K562 (cell line): ENCODE results near the gene LIPE. TPM values are rescaled to one million over a fixed set of nuclear protein-coding genes. Genes with fewer than 3 reads are reported as not detected.

Source experiments
- ATAC-seq: fragments of 200-7000 bp; cut with Tn5 transposase; 3 replicates; pipeline ENCODE4 v1.9.1; 2020; ENCODE audit warnings: moderate library complexity
- BruUV-seq: library from RNA; stranded (reverse); fragments of 400-500 nt; replicated peaks from 2 replicates; lab custom pipeline; 2021; lab: Mats Ljungman, UMichigan
- CTCF ChIA-PET: fragments of 300-600 bp; formaldehyde crosslinking; extraction: SDS; loops from one replicate; lab custom pipeline; 2021; ENCODE audit warnings: low intra/inter-chr PET ratio; lab: Yijun Ruan, JAX
- POLR2A ChIA-PET: fragments of 300-600, 350-650 bp; sonication (Branson Sonifier 250); formaldehyde crosslinking; extraction: SDS; loops from one replicate; lab custom pipeline; 2021; ENCODE audit warnings: antibody characterized with exemption, inconsistent platforms; lab: Yijun Ruan, JAX
- DNase-seq, 4 experiments: peaks; one replicate each; pipeline versions ENCODE4 v3.0.0 to v3.0.0-alpha.2; 2011 to 2018; ENCODE audit warnings: low spot score in 3 of 4, mixed read lengths in 3 of 4; ENCODE audit errors: extremely low read depth in 1 of 4
- FAIRE-seq: peaks from 2 replicates; lab custom pipeline; 2011; peaks lifted over from hg19 to GRCh38; lab: Jason Lieb, UNC
- H2AFZ ChIP-seq: 2 replicates; pipeline ENCODE4 v1.6.0; 2011; ENCODE audit warnings: low read depth, low read length, control low read depth, inconsistent platforms
- H3K27ac ChIP-seq: fragments of 200-600 bp; 3 replicates; pipeline ENCODE4 v1.8.0; 2011; ENCODE audit warnings: low read depth, mild to moderate bottlenecking, control low read depth, inconsistent platforms, low read length, moderate library complexity, mixed read lengths; ENCODE audit errors: extremely low read depth
- H3K27me3 ChIP-seq, 2 experiments: fragments of 300-600 bp in 1 of 2; 2 replicates in 1 of 2; 3 replicates in 1 of 2; pipeline versions ENCODE4 v1.6.0 to v1.8.0; 2011; ENCODE audit warnings: inconsistent platforms in 2 of 2, low read length in 2 of 2, mild to moderate bottlenecking in 1 of 2, mixed read lengths in 1 of 2, moderate library complexity in 1 of 2; ENCODE audit not compliant: control insufficient read depth in 2 of 2, insufficient read depth in 2 of 2
- H3K36me3 ChIP-seq: fragments of 300-600 bp; 3 replicates; pipeline ENCODE4 v1.8.0; 2011; ENCODE audit warnings: mild to moderate bottlenecking, low read length, inconsistent platforms; ENCODE audit not compliant: control insufficient read depth, insufficient read depth
- H3K4me1 ChIP-seq, 2 experiments: fragments of 200-600 bp in 1 of 2; replicated peaks in 1 of 2; 2 replicates in 1 of 2; 3 replicates in 1 of 2; pipeline versions ENCODE4 v1.5.1 to v1.8.0; 2011; ENCODE audit warnings: inconsistent platforms in 2 of 2, low read length in 2 of 2, mild to moderate bottlenecking in 1 of 2, mixed read lengths in 1 of 2, moderate library complexity in 1 of 2; ENCODE audit not compliant: control insufficient read depth in 2 of 2, insufficient read depth in 2 of 2
- H3K4me2 ChIP-seq: 2 replicates; pipeline ENCODE4 v1.6.1; 2011; ENCODE audit warnings: low read length, control low read depth, inconsistent platforms, mixed read lengths; ENCODE audit not compliant: insufficient read depth
- H3K4me3 ChIP-seq: fragments of 200-600 bp; sonication (generic), shearing (Covaris generic); 2 replicates; pipeline ENCODE4 v1.5.1; 2016; ENCODE audit warnings: control low read depth, inconsistent platforms
- H3K79me2 ChIP-seq: fragments of 200-600 bp; 3 replicates; pipeline ENCODE4 v1.8.0; 2011; ENCODE audit warnings: low read length, inconsistent platforms; ENCODE audit not compliant: control insufficient read depth, insufficient read depth
- H3K9ac ChIP-seq, 2 experiments: 2 replicates each; pipeline versions ENCODE4 v1.6.0 to v1.6.1; 2011; ENCODE audit warnings: low read depth in 2 of 2, low read length in 2 of 2, control low read depth in 1 of 2, inconsistent platforms in 1 of 2, mild to moderate bottlenecking in 1 of 2, mixed read lengths in 1 of 2; ENCODE audit not compliant: insufficient read depth in 1 of 2
- H3K9me1 ChIP-seq: one replicate; pipeline ENCODE4 v1.6.0; 2011; ENCODE audit warnings: inconsistent platforms, mild to moderate bottlenecking, low read length, moderate library complexity; ENCODE audit not compliant: control insufficient read depth, insufficient read depth
- H3K9me3 ChIP-seq: replicated peaks from 2 replicates; pipeline ENCODE4 v1.5.1; 2011; ENCODE audit warnings: low read depth, low read length, inconsistent platforms; ENCODE audit not compliant: control insufficient read depth, insufficient read depth
- H4K20me1 ChIP-seq: replicated peaks from 2 replicates; pipeline ENCODE4 v1.6.1; 2011; ENCODE audit warnings: low read length, inconsistent platforms, mixed read lengths; ENCODE audit not compliant: control insufficient read depth, insufficient read depth
- ARNT ChIP-seq, 2 experiments: fragments of 450-650 bp; IDR thresholded peaks; 2 replicates each; pipeline ENCODE4 v1.6.1; 2016; ENCODE audit warnings: mild to moderate bottlenecking in 1 of 2
- C11orf30 ChIP-seq: fragments of 450-650 bp; IDR thresholded peaks from 2 replicates; pipeline ENCODE4 v1.6.1; 2016; ENCODE audit warnings: low read depth, mild to moderate bottlenecking
- MXI1 ChIP-seq: IDR thresholded peaks from 2 replicates; pipeline ENCODE4 v1.6.1; 2011; ENCODE audit warnings: low read depth, mild to moderate bottlenecking, improper control_type of control experiment, low read length
- RCOR1 ChIP-seq, 2 experiments: IDR thresholded peaks; 2 replicates each; pipeline ENCODE4 v1.6.1; 2012; ENCODE audit warnings: low read depth in 2 of 2, low read length in 2 of 2, borderline replicate concordance in 1 of 2, improper control_type of control experiment in 1 of 2
- RFX1 ChIP-seq: fragments of 450-650 bp; IDR thresholded peaks from 2 replicates; pipeline ENCODE4 v1.6.1; 2016; ENCODE audit warnings: mild to moderate bottlenecking, moderate library complexity
- WGBS: fragments of 100-300 bp; shearing (Covaris generic); methylation state at CpG from one replicate; pipeline ENCODE4 v1.1.6; 2016; ENCODE audit warnings: low coverage, mixed read lengths; ENCODE audit not compliant: insufficient coverage; ENCODE audit errors: missing lambda C conversion rate; 5-methylcytosine and 5-hydroxymethylcytosine counted together
- in situ Hi-C: fragments of 300-500 bp; cut with MboI; formaldehyde crosslinking; loops from 4 replicates; pipeline ENCODE4 v1.15.0; 2018; ENCODE audit warnings: inconsistent platforms, mixed read lengths
- intact Hi-C: fragments of 100-400 bp; cut with micrococcal nuclease; formaldehyde crosslinking; loops from 2 replicates; pipeline ENCODE4 v1.14.2; 2022
- polyA plus RNA-seq, 8 experiments: library from polyadenylated mRNA; depleted of rRNA in 4 of 8; stranded (reverse) in 5 of 8; unstranded in 3 of 8; fragments of >200 nt; fragmentation: Nextera tagmentation in 2 of 8; fragmentation: Illumina TruSeq in 1 of 8; extraction: Ambion mirVana in 2 of 8; extraction: Trizol in 1 of 8; gene quantifications; 2 replicates each; pipeline versions ENCODE4 v1.2.1 to v1.2.3, GENCODE V29; 2011 to 2014; ENCODE audit warnings: inconsistent platforms in 1 of 8, missing spikeins in 1 of 8
- small RNA-seq: library from RNA; depleted of rRNA; stranded (forward); fragments of <200 nt; gene quantifications from one replicate; pipeline ENCODE3, GENCODE V24; 2014
- total RNA-seq, 7 experiments: library from RNA; depleted of rRNA in 6 of 7; stranded (reverse); fragments of >200 nt in 6 of 7; fragmentation: Illumina TruSeq in 2 of 7; extraction: Trizol in 2 of 7; gene quantifications; 2 replicates each; pipeline versions ENCODE4 v1.2.1 to v1.2.3, GENCODE V29; 2011 to 2021; ENCODE audit warnings: low replicate concordance in 1 of 7
- TF ChIP-seq, protein P1 (sequence below): fragments of 450-650 bp; formaldehyde crosslinking; IDR thresholded peaks from 2 replicates; pipeline ENCODE4 v1.4.0; 2022; ENCODE audit warnings: missing genetic modification characterization

LIPE gene
- total and polyA plus RNA-seq, 9 of the 15 experiments (the other 6 are each of a cell fraction or from before 2014, with no cell fraction given): 0.22 TPM; not detected in 8

DNA sequence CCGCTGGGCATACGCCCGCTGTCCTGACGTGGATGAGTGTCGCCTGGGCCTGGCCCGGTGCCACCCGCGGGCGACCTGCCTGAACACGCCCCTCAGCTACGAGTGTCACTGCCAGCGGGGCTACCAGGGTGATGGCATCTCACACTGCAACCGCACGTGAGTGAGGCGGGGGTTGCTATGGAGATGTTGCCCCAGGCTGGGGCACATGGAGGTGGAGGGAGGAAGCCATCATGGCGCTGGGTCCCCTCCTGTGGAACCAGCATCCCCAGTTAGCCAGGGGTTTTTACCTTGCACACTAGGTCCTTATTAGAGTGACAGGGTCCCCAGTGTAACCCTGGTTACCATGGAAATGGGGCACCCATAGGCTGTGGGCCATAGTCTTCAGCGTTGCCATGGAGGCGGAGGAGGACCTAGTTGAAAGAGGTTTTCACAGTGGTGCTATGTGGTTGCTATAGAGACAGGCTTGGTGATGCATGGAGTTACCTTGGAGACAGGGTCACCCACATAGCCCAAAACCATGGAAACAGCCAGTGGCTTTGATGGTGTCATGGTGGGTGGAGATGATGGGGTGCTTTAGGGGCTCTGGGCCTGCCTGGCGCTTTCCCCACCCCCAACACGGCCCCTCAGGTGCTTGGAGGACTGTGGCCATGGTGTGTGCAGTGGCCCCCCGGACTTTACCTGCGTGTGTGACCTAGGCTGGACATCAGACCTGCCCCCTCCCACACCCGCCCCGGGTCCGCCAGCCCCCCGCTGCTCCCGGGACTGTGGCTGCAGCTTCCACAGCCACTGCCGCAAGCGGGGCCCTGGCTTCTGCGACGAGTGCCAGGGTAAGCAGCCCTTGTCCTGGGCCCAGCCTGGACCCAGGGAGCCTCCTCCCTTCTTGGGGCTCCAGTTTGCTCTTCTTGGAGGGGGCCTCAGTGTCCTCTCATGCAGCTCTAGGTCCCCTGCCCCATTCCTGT is 74.6 kb downstream of the LIPE start:
- FAIRE-seq (no peak), ATAC-seq (peak; percentile 49), DNase-seq (peak in 2 of 4 experiments; percentile 26 to 36)
- Histone ChIP-seq H3K4me1 (peaks cover 0 to 30% of the 10 kb centered on the region in 2 experiments; a peak in 2 of 5 replicates), H3K4me2 (no peak overlapping the region), H3K9me3 (no peaks in the 10 kb centered on the region), H3K4me3 (no peak overlapping the region), H3K79me2 (no peaks in the 10 kb centered on the region), H3K9me1 (no peaks in the 10 kb centered on the region), H3K27me3 (no peaks in the 10 kb centered on the region), H3K9ac (no peak overlapping the region), H4K20me1 (no peaks in the 10 kb centered on the region), H2AFZ (no peak overlapping the region), H3K27ac (no peak overlapping the region), H3K36me3 (peaks cover 4% of the 10 kb centered on the region; the same call in 1 of the 3 replicates)
- TF ChIP-seq RFX1 (peak; percentile 86), RCOR1 (IDR thresholded peaks at IDR 0.05; ENCODE audit: borderline replicate concordance in 1 of 2, low read depth in 2 of 2, low read length in 2 of 2) (0 out of 4 replicates have a peak, but pooled peaks of 1 of the 2 experiments have one; percentile 18), C11orf30 (no peak), ARNT (IDR thresholded peaks at IDR 0.05) (no peak), MXI1 (peak; percentile 52; the same call in 1 of the 2 replicates)
- TF ChIP-seq, protein P1, sequence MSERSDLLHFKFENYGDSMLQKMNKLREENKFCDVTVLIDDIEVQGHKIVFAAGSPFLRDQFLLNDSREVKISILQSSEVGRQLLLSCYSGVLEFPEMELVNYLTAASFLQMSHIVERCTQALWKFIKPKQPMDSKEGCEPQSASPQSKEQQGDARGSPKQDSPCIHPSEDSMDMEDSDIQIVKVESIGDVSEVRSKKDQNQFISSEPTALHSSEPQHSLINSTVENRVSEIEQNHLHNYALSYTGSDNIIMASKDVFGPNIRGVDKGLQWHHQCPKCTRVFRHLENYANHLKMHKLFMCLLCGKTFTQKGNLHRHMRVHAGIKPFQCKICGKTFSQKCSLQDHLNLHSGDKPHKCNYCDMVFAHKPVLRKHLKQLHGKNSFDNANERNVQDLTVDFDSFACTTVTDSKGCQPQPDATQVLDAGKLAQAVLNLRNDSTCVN (CRISPR knock-in tag): no peak
- WGBS: 77% methylated on average over 17 of the region's 31 CpGs
- no TSS peak for BruUV-seq
- POLR2A ChIA-PET: interaction anchor here (0.6 to 1.1 kb wide), 3 partner anchors 25 to 167 kb away, joined by 3 read pairs; partner anchors contain the start of gene GSK3A
- intact Hi-C loops: no loop called here
- in situ Hi-C loops: no loop called here
- CTCF ChIA-PET: no interaction called here

Small RNAs within 50 kb of the gene (small RNA-seq; reads per million reads assigned to genes)
- not detected for gene RNU4-60P

Other genes starting within 250 kb of the LIPE start
Only the 7 nearest of the 13 such genes appear.
- gene PRR19, start 125.3 kb downstream of the LIPE start, total RNA-seq (2014; rRNA removed): 0.54 and 1.1 TPM in 2 replicates
- 0.11 and 0.32 TPM in 2 replicates for gene PRR19, start 125.3 kb downstream of the LIPE start, total RNA-seq (2014; rRNA removed; fragmentation: Illumina TruSeq; extraction: Trizol)
- 0.94 and 1.1 TPM in 2 replicates for gene PRR19, start 125.3 kb downstream of the LIPE start, total RNA-seq (2015; rRNA removed; fragmentation: Illumina TruSeq; extraction: Trizol)
- gene PRR19, start 125.3 kb downstream of the LIPE start, total RNA-seq (2021): 1.6 and 1.8 TPM in 2 replicates
- 0.24 and 0.34 TPM in 2 replicates for gene PRR19, start 125.3 kb downstream of the LIPE start, polyA plus RNA-seq (2011; rRNA removed)
- 1.0 and 1.9 TPM in 2 replicates for gene PRR19, start 125.3 kb downstream of the LIPE start, polyA plus RNA-seq (2014; fragmentation: Illumina TruSeq; extraction: Trizol)
- under 1 TPM; 0.10 to 0.18 TPM for gene PRR19, start 125.3 kb downstream of the LIPE start, polyA plus RNA-seq (2014; fragmentation: Nextera tagmentation; extraction: Ambion mirVana)
- 0.73 and 1.6 TPM in 2 replicates for gene PRR19, start 125.3 kb downstream of the LIPE start, polyA plus RNA-seq (2014; rRNA removed)
- gene PAFAH1B3, start 124.8 kb downstream of the LIPE start, total RNA-seq (2014; rRNA removed): 114 and 146 TPM in 2 replicates
- gene PAFAH1B3, start 124.8 kb downstream of the LIPE start, total RNA-seq (2014; rRNA removed; fragmentation: Illumina TruSeq; extraction: Trizol): 28.7 and 48.0 TPM in 2 replicates
- 78.9 and 81.0 TPM in 2 replicates for gene PAFAH1B3, start 124.8 kb downstream of the LIPE start, total RNA-seq (2015; rRNA removed; fragmentation: Illumina TruSeq; extraction: Trizol)
- 130 and 138 TPM in 2 replicates for gene PAFAH1B3, start 124.8 kb downstream of the LIPE start, total RNA-seq (2021)
- gene PAFAH1B3, start 124.8 kb downstream of the LIPE start, polyA plus RNA-seq (2011; rRNA removed): 27.5 and 40.8 TPM in 2 replicates
- gene PAFAH1B3, start 124.8 kb downstream of the LIPE start, polyA plus RNA-seq (2014; fragmentation: Illumina TruSeq; extraction: Trizol): 96.7 and 113 TPM in 2 replicates
- gene PAFAH1B3, start 124.8 kb downstream of the LIPE start, polyA plus RNA-seq (2014; fragmentation: Nextera tagmentation; extraction: Ambion mirVana): 10 to 100 TPM; 10.5 to 23.5 TPM
- gene PAFAH1B3, start 124.8 kb downstream of the LIPE start, polyA plus RNA-seq (2014; rRNA removed): 79.6 and 80.6 TPM in 2 replicates
- gene TMEM145, start 114.1 kb downstream of the LIPE start, total RNA-seq (2014; rRNA removed): 0.61 TPM in 1 of 2 replicates, not detected in the other
- 0.80 and 0.83 TPM in 2 replicates for gene TMEM145, start 114.1 kb downstream of the LIPE start, total RNA-seq (2014; rRNA removed; fragmentation: Illumina TruSeq; extraction: Trizol)
- 0.75 and 0.94 TPM in 2 replicates for gene TMEM145, start 114.1 kb downstream of the LIPE start, total RNA-seq (2015; rRNA removed; fragmentation: Illumina TruSeq; extraction: Trizol)
- gene TMEM145, start 114.1 kb downstream of the LIPE start, total RNA-seq (2021): 2.8 and 5.5 TPM in 2 replicates
- gene TMEM145, start 114.1 kb downstream of the LIPE start, polyA plus RNA-seq (2011; rRNA removed): 1.3 and 1.8 TPM in 2 replicates
- 1.8 and 2.0 TPM in 2 replicates for gene TMEM145, start 114.1 kb downstream of the LIPE start, polyA plus RNA-seq (2014; fragmentation: Illumina TruSeq; extraction: Trizol)
- not detected for gene TMEM145, start 114.1 kb downstream of the LIPE start, polyA plus RNA-seq (2014; fragmentation: Nextera tagmentation; extraction: Ambion mirVana)
- 3.0 and 4.1 TPM in 2 replicates for gene TMEM145, start 114.1 kb downstream of the LIPE start, polyA plus RNA-seq (2014; rRNA removed)
- gene MEGF8, start 101.8 kb downstream of the LIPE start, total RNA-seq (2014; rRNA removed): 3.8 and 4.5 TPM in 2 replicates
- gene MEGF8, start 101.8 kb downstream of the LIPE start, total RNA-seq (2014; rRNA removed; fragmentation: Illumina TruSeq; extraction: Trizol): 1.5 and 1.8 TPM in 2 replicates
- 3.0 and 3.4 TPM in 2 replicates for gene MEGF8, start 101.8 kb downstream of the LIPE start, total RNA-seq (2015; rRNA removed; fragmentation: Illumina TruSeq; extraction: Trizol)
- gene MEGF8, start 101.8 kb downstream of the LIPE start, total RNA-seq (2021): 10.0 and 13.1 TPM in 2 replicates
- gene MEGF8, start 101.8 kb downstream of the LIPE start, polyA plus RNA-seq (2011; rRNA removed): 1.9 and 2.1 TPM in 2 replicates
- 3.9 and 4.6 TPM in 2 replicates for gene MEGF8, start 101.8 kb downstream of the LIPE start, polyA plus RNA-seq (2014; fragmentation: Illumina TruSeq; extraction: Trizol)
- under 1 TPM; 0.28 to 0.34 TPM for gene MEGF8, start 101.8 kb downstream of the LIPE start, polyA plus RNA-seq (2014; fragmentation: Nextera tagmentation; extraction: Ambion mirVana)
- 4.5 and 4.7 TPM in 2 replicates for gene MEGF8, start 101.8 kb downstream of the LIPE start, polyA plus RNA-seq (2014; rRNA removed)
- 0.94 TPM in 1 of 2 replicates, not detected in the other for gene CNFN, start 37.1 kb downstream of the LIPE start, total RNA-seq (2014; rRNA removed)
- gene CNFN, start 37.1 kb downstream of the LIPE start, total RNA-seq (2014; rRNA removed; fragmentation: Illumina TruSeq; extraction: Trizol): not detected in 2 replicates
- not detected in 2 replicates for gene CNFN, start 37.1 kb downstream of the LIPE start, total RNA-seq (2015; rRNA removed; fragmentation: Illumina TruSeq; extraction: Trizol)
- gene CNFN, start 37.1 kb downstream of the LIPE start, total RNA-seq (2021): 0.35 TPM in 1 of 2 replicates, not detected in the other
- 0.18 TPM in 1 of 2 replicates, not detected in the other for gene CNFN, start 37.1 kb downstream of the LIPE start, polyA plus RNA-seq (2011; rRNA removed)
- 0.47 TPM in 1 of 2 replicates, not detected in the other for gene CNFN, start 37.1 kb downstream of the LIPE start, polyA plus RNA-seq (2014; fragmentation: Illumina TruSeq; extraction: Trizol)
- under 1 TPM in 1 of 2 experiments, not detected in 1; 0.18 TPM for gene CNFN, start 37.1 kb downstream of the LIPE start, polyA plus RNA-seq (2014; fragmentation: Nextera tagmentation; extraction: Ambion mirVana)
- gene CNFN, start 37.1 kb downstream of the LIPE start, polyA plus RNA-seq (2014; rRNA removed): 0.52 and 1.8 TPM in 2 replicates
- not detected in 2 replicates for gene CXCL17, start 15.6 kb upstream of the LIPE start, total RNA-seq (2014; rRNA removed)
- not detected in 2 replicates for gene CXCL17, start 15.6 kb upstream of the LIPE start, total RNA-seq (2014; rRNA removed; fragmentation: Illumina TruSeq; extraction: Trizol)
- not detected in 2 replicates for gene CXCL17, start 15.6 kb upstream of the LIPE start, total RNA-seq (2015; rRNA removed; fragmentation: Illumina TruSeq; extraction: Trizol)
- gene CXCL17, start 15.6 kb upstream of the LIPE start, total RNA-seq (2021): not detected in 2 replicates
- not detected in 2 replicates for gene CXCL17, start 15.6 kb upstream of the LIPE start, polyA plus RNA-seq (2011; rRNA removed)
- 0.10 TPM in 1 of 2 replicates, not detected in the other for gene CXCL17, start 15.6 kb upstream of the LIPE start, polyA plus RNA-seq (2014; fragmentation: Illumina TruSeq; extraction: Trizol)
- under 1 TPM in 1 of 2 experiments, not detected in 1; 0.15 TPM for gene CXCL17, start 15.6 kb upstream of the LIPE start, polyA plus RNA-seq (2014; fragmentation: Nextera tagmentation; extraction: Ambion mirVana)
- not detected in 2 replicates for gene CXCL17, start 15.6 kb upstream of the LIPE start, polyA plus RNA-seq (2014; rRNA removed)
- gene CEACAM1, start 101.1 kb upstream of the LIPE start, total RNA-seq (2014; rRNA removed): 0.05 TPM in 1 of 2 replicates, not detected in the other
- 0.11 TPM in 1 of 2 replicates, not detected in the other for gene CEACAM1, start 101.1 kb upstream of the LIPE start, total RNA-seq (2014; rRNA removed; fragmentation: Illumina TruSeq; extraction: Trizol)
- 0.04 and 0.15 TPM in 2 replicates for gene CEACAM1, start 101.1 kb upstream of the LIPE start, total RNA-seq (2015; rRNA removed; fragmentation: Illumina TruSeq; extraction: Trizol)
- 0.16 and 0.36 TPM in 2 replicates for gene CEACAM1, start 101.1 kb upstream of the LIPE start, total RNA-seq (2021)
- gene CEACAM1, start 101.1 kb upstream of the LIPE start, polyA plus RNA-seq (2011; rRNA removed): 0.15 TPM in 1 of 2 replicates, not detected in the other
- 0.12 TPM in 1 of 2 replicates, not detected in the other for gene CEACAM1, start 101.1 kb upstream of the LIPE start, polyA plus RNA-seq (2014; fragmentation: Illumina TruSeq; extraction: Trizol)
- under 1 TPM in 1 of 2 experiments, not detected in 1; 0.10 TPM for gene CEACAM1, start 101.1 kb upstream of the LIPE start, polyA plus RNA-seq (2014; fragmentation: Nextera tagmentation; extraction: Ambion mirVana)
- gene CEACAM1, start 101.1 kb upstream of the LIPE start, polyA plus RNA-seq (2014; rRNA removed): 0.05 and 0.77 TPM in 2 replicates